CD4-positive, alpha-beta T cell treated with Interleukin-15 for 4 hours (primary cell): ENCODE results near the gene ZBTB46.

Experiments used
- DNase-seq: peaks from one replicate; pipeline ENCODE4 v3.0.0-alpha.2; 2020; ENCODE audit warnings: low spot score

ZBTB46 gene

GRCh38 chr20:63766695-63767426, 64.2 kb downstream of the ZBTB46 start:
- no peak for DNase-seq

DNA sequence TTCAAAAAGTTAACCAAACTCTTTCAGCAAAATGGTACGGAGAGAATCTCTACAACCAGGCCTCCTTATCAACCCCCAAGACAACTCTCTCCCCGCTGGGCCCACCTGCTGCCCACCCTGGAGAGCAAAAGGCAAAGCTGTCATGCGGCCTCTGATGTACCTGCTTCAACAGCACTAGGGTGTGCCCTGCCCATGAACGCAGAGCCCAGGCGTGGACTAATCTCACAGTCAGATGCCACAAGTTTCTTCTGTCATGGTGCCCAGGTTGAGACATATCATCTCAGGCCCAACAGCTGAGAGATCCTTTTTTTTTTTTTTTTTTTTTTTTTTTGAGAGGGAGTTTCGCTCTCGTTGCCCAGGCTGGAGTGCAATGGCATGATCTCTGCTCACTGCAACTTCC, 65.2 kb downstream of the ZBTB46 start:
- no peak for DNase-seq

DNA sequence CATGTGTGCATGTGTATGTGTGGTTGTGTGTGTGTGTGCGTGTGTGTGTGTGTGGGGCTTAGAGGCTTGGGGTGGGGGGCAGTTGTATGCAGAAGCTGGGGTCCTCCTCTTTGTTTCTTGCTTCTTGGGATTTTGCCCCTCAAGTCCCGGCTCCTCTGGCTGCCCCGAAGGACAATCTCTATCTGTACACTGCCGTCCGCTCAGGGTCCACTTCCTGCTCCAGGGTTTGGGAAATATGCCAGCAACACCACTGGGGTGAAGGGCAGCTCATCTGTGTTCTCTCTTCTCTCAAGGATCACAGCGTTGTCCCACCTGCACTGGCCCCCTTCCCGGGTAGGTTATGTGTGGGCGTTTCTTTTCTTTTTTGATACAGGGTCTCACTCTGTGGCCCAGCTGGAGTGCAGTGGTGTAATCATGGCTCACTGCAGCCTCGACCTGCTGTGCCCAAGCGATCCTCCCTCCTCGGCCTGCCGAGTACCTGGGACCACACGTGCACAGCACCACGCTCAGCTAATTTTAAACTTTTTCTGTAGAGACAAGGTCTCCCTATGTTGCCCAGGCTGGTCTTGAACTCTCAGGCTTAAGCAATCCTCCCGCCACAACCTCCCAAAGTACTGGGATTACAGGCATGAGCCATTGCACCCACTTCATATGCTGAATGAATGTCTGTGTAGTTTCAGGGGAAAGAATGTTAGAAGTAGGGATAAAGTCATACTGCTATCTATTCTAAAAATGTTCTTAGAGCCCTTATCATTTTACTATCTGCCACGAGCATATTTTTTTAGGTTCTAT, 65.8 kb downstream of the ZBTB46 start:
- no peak for DNase-seq

GRCh38 chr20:63759377-63759901, 71.6 kb downstream of the ZBTB46 start:
- DNase-seq = no peak

GRCh38 chr20:63758152-63758551, 72.9 kb downstream of the ZBTB46 start:
- DNase-seq = no peak

GRCh38 chr20:63756648-63756991, 74.4 kb downstream of the ZBTB46 start:
- DNase-seq = no peak

GRCh38 chr20:63755933-63756647, 75.0 kb downstream of the ZBTB46 start:
- DNase-seq = no peak

DNA sequence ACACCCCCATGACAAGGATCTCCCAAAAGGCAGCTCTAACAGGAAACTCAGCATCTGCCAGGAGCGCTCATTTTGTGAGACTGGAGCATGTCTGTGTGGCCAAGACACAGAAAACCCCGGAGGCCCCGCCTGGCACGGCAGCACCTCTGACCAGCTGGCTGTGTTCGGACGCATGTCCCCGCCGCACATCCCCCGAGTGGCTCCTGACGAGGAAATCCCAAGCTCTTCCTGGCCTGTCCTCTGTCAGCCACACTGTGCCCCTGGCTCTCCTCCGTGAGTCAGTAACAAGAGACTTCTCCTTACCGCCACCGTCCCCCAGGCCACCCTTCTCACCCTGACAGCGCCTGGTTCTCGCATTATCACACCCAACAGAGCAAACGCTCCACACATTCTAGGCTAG, 77.1 kb downstream of the ZBTB46 start:
- no peak for DNase-seq

GRCh38 chr20:63753381-63753780, 77.7 kb downstream of the ZBTB46 start:
- DNase-seq = no peak

- DNase-seq = no peak
These were observed 78.5 kb downstream of the ZBTB46 start for GRCh38 chr20:63752411-63753101.

- no peak for DNase-seq
These were observed 79.4 kb downstream of the ZBTB46 start for GRCh38 chr20:63751471-63752271.

DNA sequence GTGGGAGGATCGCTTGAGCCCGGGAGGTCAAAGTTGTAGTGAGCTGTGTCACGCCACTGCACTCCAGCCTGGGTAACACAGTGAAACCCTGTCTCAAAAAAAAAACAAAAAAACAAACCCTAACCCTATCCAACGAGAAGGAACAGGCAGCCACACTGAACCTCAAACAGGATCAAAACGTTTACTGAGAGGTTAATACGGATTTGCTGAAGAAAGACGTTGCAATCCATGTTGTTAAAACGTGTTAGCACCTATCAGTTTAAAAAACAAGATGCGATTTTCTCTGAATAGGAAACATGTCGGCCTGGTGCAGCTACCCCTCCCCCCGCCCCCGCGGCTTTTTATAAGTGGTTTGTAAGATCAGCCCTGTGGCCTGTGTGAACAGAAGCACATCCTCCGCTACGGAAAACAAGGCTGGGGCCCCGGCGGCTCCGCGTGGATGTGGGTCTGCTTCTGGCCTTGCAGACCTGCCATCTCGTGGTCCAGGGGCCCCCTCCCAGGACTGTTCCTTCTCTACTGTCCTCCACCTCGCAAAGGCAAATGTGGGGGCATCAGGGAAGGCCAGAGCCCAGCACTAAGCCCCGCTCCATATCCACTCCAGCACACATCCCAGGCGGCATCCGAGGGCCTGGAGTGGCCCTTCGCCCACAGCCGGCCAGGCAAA, 80.1 kb downstream of the ZBTB46 start:
- peak; percentile 64 for DNase-seq

DNA sequence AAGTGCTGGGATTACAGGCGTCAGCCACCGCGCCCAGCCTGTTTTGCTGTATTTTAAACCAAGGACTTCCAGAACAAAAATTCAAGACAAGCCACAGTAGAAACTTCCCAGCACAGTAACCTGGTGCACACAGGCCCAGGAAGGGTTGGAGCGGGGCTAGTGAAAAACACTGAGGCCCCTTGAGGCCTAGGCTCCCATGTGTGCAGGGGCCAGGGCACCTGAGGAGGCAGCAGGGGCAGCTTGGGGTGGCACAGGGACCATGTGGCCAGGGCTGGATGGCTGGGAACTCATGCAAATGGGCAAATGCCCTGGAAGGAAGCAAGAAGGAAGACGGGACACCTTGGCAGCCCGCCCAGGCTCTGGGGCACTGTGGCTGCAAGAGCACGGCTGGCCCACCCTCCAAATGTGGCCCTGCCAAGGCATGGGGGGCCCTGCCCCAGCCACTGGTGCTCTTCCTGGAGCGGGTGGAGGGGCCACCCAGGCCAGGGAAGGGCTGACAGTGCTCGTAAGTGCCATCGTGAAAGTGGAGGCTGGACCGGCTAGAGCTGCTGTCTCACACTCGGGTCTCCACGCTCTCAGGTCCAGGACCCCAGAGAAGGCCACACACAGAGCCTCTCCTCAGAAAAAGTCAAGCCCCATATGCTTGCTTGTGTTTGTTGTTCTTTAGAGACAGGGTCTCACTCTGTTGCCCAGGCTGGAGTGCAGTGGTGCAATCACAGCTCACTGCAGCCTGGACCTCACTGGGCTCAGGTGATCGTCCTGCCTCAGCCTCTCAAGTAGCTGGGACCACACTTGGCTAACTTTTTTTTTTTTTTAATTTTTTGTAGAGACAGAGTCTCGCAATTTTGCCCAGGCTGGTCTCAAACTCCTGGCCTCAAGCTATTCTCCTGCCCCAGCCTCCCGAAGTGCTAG, 81.2 kb downstream of the ZBTB46 start:
- DNase-seq = no peak

- no peak for DNase-seq
These were observed 82.2 kb downstream of the ZBTB46 start for GRCh38 chr20:63748934-63749270.

DNA sequence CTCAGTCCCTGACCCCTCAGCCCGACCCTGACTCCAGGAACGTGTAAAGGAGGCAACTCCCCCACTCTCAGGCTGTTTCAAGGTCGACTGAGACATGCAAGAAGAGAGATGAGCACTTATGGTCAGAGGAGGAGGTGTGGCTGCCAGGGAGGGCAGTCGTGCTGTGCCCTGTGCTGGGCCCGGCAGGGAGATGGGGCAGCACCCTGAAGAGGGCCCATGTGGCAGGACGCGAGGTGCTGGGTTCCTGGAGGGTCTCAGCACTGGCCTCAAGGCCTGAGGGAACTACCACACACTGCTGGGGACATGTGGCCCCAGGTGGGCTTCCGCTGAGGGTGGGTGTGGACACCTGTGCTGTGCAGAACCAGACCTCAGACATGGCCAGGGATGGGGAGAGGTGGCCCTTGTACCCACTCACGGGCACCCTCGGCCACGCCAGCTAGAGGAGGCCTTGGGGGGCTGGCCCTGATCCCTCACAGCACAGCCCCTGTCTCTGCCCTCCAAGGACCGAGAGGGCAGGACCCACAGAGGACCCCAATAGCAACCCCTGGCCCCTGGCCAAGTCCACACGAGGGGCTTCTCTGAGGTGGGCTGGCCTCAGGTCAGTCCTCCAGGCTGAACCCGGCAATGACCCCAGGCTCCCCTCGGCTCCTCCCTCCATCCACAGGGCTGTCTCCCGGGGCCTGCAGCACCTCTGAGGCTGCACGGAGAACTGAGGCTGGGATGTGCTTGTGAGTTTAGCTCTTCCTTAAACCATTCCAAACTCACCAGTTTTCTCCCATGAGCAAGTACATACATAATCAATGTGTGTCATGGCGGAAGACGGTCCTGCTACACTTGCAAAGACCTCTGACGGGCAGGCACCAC, 82.8 kb downstream of the ZBTB46 start:
- no peak for DNase-seq

- DNase-seq = no peak
These were observed 83.4 kb downstream of the ZBTB46 start for GRCh38 chr20:63747622-63748069.

- no peak for DNase-seq
These were observed 84.2 kb downstream of the ZBTB46 start for GRCh38 chr20:63746751-63747315.

DNA sequence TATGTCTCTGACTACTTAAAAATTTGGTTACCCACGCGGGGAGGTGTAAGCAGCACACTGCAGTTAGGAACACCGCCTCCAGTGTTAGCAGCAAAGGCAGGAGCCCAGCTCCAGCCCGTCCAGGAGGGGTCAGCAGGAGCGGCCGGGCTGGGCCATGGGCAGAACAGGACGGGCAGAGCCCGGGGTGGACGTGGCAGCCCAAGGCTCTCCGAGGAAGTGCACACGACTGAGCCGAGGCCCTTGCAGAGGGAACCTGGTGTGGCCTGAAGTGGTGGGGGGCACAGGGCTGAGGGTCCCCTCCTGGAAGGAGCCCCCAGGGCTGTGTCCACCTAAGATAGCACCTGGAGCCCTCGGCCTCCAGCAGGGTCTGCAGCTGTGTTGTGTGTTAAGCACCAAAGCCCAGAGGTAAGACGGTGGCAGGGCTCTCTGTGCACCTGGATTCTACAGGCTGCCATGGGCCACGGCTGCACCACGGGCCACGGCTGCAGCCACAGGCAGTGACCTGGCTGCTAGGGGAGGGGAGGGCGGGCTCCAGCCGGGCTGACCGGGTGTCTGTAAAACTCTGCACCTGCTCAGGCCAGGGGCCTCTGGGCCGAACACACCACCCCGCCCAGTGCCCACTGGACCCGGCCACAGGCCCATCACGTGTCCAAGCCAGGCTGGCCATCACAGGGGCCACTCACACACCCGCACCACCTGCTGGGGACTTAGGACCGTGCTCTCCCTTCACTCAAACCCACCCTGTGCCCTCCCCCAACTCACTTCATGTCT, 84.9 kb downstream of the ZBTB46 start:
- no peak for DNase-seq
